Subcutaneous adipose tissue (tissue), 4 donors: ENCODE measurements around the gene ETV5. TPM values are rescaled to one million over a fixed set of nuclear protein-coding genes. Genes with fewer than 3 reads are reported as not detected.

Source experiments
- total RNA-seq, 4 donors: library from RNA; depleted of rRNA; stranded (reverse); fragments of >200 nt; gene quantifications; one replicate each; pipeline ENCODE4 v1.1.0, GENCODE V29; 2016
- TF ChIP-seq, protein P1 (sequence below): fragments of 450-650 bp; IDR thresholded peaks from one replicate; pipeline ENCODE4 v1.5.1; 2016; ENCODE audit warnings: low read depth, mild to moderate bottlenecking, control low read depth, antibody characterized with exemption, moderate library complexity

ETV5 gene
- total RNA-seq, 4 donors from 2014 or later, result 9.1 to 15.3 (median 12.2) TPM

DNA sequence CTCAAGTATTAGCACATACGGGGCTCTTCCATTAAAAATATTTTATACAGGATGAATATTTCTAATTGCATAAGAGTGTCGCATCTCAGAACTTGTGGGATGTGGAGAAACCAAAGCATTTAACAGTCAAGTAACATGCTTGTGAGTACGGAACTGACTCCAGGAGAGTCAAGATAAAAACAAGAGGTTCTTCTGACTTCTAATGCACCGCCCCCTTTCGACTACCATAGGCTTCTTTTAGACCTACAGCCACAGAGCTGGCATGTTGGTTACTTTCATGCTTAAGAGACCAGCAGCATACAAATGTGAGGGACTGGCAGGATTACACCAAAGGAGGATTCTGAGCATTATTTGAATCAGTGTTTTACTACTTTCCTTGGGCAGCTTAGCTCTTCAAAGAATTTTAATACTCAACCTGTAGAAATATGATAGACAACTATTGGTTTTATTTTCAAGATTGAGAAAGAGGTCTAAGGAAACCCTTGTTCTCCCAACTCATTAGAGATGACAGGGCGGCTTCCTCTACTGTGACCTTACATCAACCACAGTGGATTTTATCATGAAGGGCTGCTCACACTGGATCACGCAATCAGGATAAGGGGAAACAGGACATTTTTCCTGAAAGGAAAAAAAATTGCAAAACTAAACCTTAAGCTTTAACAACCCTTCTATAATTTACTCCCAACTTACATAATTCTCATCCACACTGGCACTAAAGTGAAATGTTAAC, 14.0 kb downstream of the ETV5 start:
- TF ChIP-seq, protein P1, sequence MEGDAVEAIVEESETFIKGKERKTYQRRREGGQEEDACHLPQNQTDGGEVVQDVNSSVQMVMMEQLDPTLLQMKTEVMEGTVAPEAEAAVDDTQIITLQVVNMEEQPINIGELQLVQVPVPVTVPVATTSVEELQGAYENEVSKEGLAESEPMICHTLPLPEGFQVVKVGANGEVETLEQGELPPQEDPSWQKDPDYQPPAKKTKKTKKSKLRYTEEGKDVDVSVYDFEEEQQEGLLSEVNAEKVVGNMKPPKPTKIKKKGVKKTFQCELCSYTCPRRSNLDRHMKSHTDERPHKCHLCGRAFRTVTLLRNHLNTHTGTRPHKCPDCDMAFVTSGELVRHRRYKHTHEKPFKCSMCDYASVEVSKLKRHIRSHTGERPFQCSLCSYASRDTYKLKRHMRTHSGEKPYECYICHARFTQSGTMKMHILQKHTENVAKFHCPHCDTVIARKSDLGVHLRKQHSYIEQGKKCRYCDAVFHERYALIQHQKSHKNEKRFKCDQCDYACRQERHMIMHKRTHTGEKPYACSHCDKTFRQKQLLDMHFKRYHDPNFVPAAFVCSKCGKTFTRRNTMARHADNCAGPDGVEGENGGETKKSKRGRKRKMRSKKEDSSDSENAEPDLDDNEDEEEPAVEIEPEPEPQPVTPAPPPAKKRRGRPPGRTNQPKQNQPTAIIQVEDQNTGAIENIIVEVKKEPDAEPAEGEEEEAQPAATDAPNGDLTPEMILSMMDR, result no peak

DNA sequence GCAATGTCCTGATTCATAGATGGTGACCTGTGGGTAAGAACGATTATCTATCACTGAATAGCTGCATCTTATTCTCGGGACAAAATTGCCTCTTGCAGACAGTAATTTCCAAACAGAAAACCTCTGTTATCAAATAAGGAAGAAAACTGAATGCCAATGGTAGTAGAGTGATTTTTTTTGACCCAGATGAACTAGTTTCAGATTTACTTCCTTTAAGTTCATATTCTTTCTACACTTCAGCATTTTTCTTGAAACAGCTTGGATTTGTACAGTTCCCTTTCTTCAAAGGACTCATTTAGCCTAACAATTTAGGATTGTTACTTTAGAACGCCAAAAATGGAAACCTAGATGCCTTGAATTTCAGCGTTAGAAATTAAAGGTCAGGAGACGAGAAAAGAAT, 14.6 kb downstream of the ETV5 start:
- TF ChIP-seq, protein P1, result no peak

GRCh38 chr3:186093271-186093900, 15.5 kb downstream of the ETV5 start:
- TF ChIP-seq, protein P1, result no peak

DNA sequence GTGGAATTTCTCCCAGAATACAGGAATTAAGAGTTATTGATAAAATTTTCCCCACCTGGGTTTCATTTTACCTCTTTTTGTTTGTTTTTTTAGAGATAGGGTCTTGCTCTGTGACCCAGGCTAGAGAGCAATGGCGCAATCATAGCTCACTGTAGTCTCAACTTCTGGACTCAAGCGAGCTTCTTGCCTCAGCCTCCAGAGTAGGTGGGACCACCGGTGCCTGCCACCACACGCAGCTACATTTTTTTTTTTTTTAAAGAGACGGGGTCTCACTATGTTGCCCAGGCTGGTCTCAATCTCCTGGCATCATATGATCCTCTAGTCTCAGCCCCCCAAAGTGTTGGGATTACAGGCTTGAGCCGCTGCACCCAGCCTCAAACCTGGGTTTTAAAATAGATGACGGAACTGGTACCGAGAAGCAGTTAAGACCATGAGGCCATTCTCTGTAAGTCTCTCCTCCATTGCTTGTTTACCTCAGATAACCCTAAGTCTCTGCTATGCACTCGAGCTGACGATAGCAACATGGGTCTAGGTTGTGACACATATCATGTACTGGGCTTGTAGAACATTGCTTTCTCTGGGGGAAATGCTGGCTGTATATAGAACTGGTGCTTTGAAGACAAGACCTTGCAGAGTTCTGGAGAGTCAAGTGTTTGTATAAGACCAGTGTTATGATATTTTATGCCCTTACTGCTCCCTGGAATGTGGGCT, 16.4 kb downstream of the ETV5 start:
- TF ChIP-seq, protein P1, result no peak

GRCh38 chr3:186090901-186091300, 18.0 kb downstream of the ETV5 start:
- TF ChIP-seq, protein P1, result no peak

- TF ChIP-seq, protein P1, result no peak
Observed at GRCh38 chr3:186088335-186088734, 20.6 kb downstream of the ETV5 start.

DNA sequence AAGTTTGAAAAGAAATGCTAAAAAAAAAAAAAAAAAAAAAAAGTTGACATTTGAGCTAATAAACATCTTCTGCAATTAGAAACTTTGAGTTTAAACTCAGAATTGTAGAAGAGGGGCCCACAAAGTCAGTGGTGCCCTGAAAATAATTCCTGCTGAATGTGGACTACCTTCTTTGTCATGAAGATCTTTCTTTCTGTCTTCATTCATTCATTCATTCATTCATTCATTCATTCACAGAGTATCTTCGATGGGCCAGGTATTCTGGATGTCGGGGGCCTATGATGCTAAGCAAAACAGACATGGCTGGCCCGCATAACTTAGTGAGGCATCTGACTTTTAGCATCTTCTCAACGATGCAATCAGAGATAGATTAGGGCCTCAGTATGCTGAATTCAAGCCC, 24.6 kb downstream of the ETV5 start:
- TF ChIP-seq, protein P1, result no peak
